ENCODE results near the gene ACOT13.
"Not testable (repeated sequence)": the region's sequence is repeated elsewhere in the genome, so short reads cannot be mapped to it uniquely, and the experiment has no call there.

ACOT13 gene

DNA sequence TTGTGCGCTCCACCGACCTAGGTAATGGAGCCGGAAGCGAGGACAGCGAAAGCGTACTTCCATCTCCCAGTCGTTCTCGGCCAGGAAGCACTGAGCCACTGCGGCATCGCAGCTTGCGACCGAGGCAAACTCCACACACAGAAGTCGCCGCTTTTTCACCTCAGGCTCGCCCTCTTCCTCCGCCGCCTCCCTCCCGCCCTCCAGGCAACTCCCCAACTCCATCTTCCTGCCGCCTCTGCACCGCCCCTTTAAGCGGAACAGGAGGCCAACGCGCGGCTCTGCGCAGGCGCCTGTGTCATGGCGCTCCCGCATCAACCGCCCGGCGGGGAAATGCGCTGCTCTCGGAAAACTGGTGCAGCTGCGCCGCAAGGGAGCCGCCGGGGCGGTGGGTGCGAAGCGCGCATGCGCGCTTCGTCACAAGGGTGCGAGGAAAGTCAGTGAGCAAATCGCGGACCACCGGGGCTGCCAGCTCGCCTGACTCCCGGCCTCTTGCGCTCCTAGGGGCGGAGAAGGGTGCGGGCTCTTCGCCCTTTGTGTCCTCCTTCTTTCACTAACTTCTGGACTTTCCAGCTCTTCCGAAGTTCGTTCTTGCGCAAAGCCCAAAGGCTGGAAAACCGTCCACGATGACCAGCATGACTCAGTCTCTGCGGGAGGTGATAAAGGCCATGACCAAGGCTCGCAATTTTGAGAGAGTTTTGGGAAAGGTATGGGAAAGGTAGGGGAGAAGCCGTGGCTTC lies at the start of gene ACOT13, which contains the start of gene TDP2:
Gene ACOT13, plus strand, starts transcription at position 437 of the 737 bp plus-strand sequence. Its CDS starts 187 bp downstream, at position 624.
Gene TDP2, minus strand, starts transcription at position 259 of the 737 bp plus-strand sequence. Its CDS starts 37 bp downstream, at position 222.
- Mint-ChIP-seq H3K36me3 (peaks cover 47% of the 10 kb centered on the region), H3K27me3 (no peaks in the 10 kb centered on the region), H3K4me3 (peak within 1 kb of the TSS; percentile 92), H3K4me1 (peaks cover 45% of the 10 kb centered on the region), H3K27ac (peak within 1 kb of the TSS; percentile 98), H3K9me3 (no peaks in the 10 kb centered on the region)
- peak; percentile 99 for ATAC-seq

DNA sequence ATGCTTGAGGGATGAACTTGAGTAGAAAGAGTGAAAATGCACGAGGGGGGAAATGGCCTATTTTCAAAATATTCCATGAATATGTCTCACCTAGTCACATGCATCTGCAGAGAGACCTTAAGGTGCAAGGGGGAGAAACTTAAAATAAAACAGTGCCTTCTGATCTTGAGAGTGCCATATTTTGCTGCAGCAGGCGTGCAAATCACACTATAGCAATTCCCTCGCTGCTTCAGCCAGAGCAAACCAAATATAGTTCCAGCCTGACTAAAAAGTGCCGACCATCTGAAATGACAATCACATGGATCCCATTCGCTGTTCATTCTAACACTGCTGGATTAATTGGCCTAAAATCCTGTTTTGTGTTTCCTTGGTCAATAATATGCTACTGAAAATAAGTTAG lies 47.2 kb upstream of the ACOT13 start:
- no peak overlapping the region for H3K4me3 Mint-ChIP-seq
- H3K36me3 Mint-ChIP-seq = no peaks in the 10 kb centered on the region
- no peaks in the 10 kb centered on the region for H3K27me3 Mint-ChIP-seq
- no peaks in the 10 kb centered on the region for H3K4me1 Mint-ChIP-seq
- no peaks in the 10 kb centered on the region for H3K9me3 Mint-ChIP-seq
- no peak overlapping the region for H3K27ac Mint-ChIP-seq
- no peak for ATAC-seq

DNA sequence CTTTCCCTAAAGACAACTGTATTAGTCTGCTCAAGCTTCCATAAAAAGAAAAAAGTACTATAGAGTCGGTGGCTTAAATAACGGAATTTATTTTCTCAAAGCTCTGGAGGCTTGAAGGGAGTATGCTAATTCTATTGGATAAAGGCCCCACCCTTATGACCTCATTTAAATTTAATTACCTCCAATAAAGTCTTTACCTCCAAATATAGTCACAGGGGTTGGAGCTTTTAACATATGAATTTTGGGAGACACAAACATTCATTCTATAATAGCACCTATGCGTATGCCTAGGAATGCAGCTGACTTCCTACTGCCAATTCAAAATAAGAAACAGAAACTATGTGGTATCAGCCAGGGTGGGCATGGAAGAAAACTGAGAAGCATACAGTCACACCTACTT lies 46.2 kb upstream of the ACOT13 start:
- Mint-ChIP-seq H3K4me3 (no peak overlapping the region), H3K9me3 (no peaks in the 10 kb centered on the region), H3K4me1 (no peaks in the 10 kb centered on the region), H3K36me3 (no peaks in the 10 kb centered on the region), H3K27me3 (no peaks in the 10 kb centered on the region), H3K27ac (no peak overlapping the region)
- no peak for ATAC-seq

DNA sequence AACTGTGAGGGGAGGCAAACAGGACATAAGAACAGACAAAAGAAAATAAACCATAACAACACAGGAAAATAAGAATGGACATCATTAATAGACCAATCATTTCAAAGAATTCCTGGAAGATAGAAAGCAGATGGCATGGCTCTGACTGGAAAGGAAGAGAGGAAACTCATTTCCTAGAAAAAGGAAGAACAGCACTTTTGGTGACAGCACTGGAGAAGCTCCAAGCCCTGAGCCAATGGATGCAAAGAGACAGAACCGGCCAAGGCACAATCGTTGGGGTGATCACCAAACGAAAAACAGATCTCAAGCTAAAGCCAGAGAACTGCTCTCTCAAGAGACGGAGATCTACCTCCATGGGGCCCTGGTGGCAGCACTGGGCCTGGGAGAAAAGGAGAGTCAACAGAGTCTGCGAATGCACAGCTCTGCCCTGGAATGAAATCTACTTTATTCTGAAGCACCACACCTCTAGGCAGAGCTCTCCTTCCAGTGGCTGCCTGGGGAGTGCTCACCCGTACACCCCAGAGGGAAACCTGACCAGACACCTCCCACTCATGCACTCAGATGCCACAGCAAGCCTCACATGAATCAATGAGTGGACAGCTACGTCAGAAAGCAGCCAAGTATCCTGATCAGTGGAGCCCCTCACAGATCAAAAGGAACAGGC lies 45.1 kb upstream of the ACOT13 start:
- ATAC-seq = no peak
- Mint-ChIP-seq H3K27ac (no peak overlapping the region), H3K4me3 (no peak overlapping the region), H3K4me1 (no peaks in the 10 kb centered on the region), H3K9me3 (no peaks in the 10 kb centered on the region), H3K27me3 (no peaks in the 10 kb centered on the region), H3K36me3 (no peaks in the 10 kb centered on the region)

DNA sequence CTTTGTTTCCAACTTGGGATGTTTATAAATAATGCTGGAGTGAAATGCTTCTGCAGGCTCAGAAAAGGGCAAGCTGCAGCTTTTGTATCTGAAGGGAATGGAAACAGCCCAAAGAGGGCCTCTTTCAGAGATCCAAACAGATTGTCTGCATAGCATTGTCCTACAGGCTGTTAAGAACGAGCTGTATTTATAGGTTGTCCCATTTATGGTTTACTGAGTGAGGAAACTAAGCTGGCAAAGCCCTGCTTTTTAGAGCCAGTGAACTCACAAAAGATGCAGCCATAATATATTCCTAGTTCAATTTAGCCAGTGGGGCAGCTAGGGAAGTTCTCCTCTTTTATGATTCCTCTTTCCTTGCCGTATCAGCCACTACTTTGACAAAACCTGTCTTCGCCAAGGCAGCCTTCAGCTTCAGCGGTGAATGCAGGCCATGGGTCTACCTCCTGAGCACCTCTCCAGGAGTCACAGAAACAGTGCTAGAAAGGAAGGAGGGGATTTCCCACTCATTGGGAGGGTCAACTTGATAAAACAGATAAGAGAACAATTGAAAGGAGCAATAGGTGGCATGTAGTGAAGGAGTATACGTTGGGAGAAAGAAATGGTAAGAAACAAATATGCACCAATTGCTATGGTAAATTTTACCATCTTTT lies 35.9 kb upstream of the ACOT13 start:
- Mint-ChIP-seq H3K9me3 (no peaks in the 10 kb centered on the region), H3K36me3 (no peaks in the 10 kb centered on the region), H3K27me3 (no peaks in the 10 kb centered on the region), H3K27ac (no peak overlapping the region), H3K4me1 (no peaks in the 10 kb centered on the region), H3K4me3 (no peak overlapping the region)
- ATAC-seq = no peak

DNA sequence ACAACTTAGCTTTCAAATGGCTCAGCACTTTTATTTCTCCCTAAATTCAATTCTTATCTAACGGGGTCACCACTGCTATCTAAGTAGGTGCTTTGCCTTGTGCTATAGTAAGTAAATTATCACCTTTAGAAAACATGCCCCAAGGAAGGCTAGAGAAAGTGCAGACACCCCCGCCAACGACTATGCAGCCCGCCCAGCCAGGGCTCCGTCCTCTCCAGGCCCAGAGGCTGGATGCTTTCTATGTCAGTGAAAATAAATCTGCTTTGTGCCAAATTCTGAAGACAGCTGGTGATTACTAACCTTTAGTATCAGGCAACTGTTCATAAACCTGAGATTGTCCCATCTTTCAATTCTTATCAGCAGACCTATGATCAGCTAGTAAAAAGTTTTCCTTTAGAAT lies 35.2 kb upstream of the ACOT13 start:
- no peaks in the 10 kb centered on the region for H3K27me3 Mint-ChIP-seq
- no peak overlapping the region for H3K27ac Mint-ChIP-seq
- H3K4me1 Mint-ChIP-seq = no peaks in the 10 kb centered on the region
- no peak overlapping the region for H3K4me3 Mint-ChIP-seq
- no peaks in the 10 kb centered on the region for H3K36me3 Mint-ChIP-seq
- ATAC-seq = no peak
- H3K9me3 Mint-ChIP-seq = no peaks in the 10 kb centered on the region

DNA sequence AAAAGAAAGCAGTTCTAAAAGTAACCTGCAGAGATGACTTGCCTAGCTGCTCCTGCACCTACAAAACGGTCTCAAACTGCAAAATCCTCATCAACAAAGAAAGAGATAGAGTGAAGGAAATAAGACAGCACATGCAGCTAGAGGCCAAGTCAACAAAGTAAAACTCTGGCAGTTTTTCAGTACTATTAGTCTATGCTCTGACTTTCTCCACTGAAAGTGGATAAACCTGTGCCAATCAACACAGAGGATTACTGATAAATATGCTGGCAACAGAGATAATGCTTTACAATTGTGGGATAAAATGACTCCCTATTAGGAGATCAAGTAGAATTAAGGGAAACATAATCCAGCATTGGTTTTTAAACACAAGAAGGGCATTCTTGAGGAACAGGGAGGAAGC lies 34.3 kb upstream of the ACOT13 start:
- Mint-ChIP-seq H3K27ac (no peak overlapping the region), H3K9me3 (no peaks in the 10 kb centered on the region), H3K4me1 (no peaks in the 10 kb centered on the region), H3K4me3 (no peak overlapping the region), H3K36me3 (no peaks in the 10 kb centered on the region), H3K27me3 (no peaks in the 10 kb centered on the region)
- ATAC-seq = no peak

DNA sequence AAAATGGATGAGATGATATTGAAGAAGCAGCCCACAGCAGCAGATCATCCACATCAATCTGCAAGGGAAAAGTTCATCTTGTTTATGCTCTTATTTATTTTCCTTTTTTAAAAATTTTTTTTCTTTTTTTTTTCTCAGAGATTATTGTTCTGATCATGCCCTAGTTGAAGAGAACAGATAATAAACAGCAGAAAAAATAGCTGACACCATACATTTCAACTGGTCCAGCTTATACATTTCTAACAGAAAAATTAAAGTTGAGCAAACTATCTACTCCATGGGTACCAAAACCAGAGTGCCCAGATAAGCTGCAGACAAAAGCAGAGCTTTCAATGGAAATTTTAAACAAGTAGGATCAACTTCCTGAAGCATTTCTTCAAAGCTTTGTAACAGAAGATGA lies 30.2 kb upstream of the ACOT13 start:
- Mint-ChIP-seq H3K27me3 (no peaks in the 10 kb centered on the region), H3K9me3 (peaks cover 3% of the 10 kb centered on the region), H3K36me3 (peaks cover 17% of the 10 kb centered on the region), H3K4me1 (no peaks in the 10 kb centered on the region), H3K27ac (no peak overlapping the region), H3K4me3 (no peak overlapping the region)
- no peak for ATAC-seq

DNA sequence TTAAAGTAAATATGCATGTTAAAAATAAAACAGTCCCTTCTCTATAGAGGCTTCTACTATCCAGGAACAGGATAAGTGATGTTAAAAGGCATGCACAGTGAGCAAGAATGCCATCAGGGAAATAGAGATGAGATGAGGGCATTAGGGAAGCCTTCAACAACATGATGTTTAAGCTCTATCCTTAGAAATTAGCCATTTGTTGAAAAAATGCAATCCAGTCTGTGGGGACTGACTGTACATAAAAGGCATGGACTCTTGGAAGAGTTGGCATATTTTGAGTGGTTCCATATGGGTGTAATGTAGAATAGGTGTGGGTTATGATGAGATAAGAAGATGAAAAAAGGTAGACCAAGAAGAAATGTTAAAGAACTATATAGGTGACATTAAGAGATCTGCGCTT lies 26.7 kb upstream of the ACOT13 start:
- no peaks in the 10 kb centered on the region for H3K27me3 Mint-ChIP-seq
- peaks cover 17% of the 10 kb centered on the region for H3K36me3 Mint-ChIP-seq
- no peak overlapping the region for H3K27ac Mint-ChIP-seq

DNA sequence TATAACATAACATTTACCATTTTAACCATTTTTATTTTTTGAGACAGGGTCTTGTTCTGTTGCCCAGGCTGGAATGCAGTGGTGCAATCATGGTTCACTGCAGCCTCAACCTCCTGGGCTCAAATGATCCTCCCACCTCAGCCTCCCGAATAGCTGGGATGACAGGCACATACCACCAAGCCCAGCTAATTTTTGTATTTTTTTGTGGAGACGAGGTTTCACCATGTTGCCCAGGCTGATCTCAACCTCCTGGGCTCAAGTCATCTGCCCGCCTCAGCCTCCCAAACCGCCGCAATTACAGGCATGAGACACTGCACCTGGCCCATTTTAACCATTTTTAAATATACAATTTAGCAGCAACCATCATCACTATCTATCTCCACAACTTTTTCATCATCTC lies 26.2 kb upstream of the ACOT13 start:
- not testable (repeated sequence) for H3K9me3 Mint-ChIP-seq, H3K4me1 Mint-ChIP-seq, ATAC-seq, H3K4me3 Mint-ChIP-seq, H3K27ac Mint-ChIP-seq, H3K27me3 Mint-ChIP-seq
- peaks cover 17% of the 10 kb centered on the region for H3K36me3 Mint-ChIP-seq

More for the DNA sequence above, 26.7 kb upstream of the ACOT13 start:
- no peak for ATAC-seq
- H3K9me3 Mint-ChIP-seq = peaks cover 3% of the 10 kb centered on the region
- H3K4me1 Mint-ChIP-seq = peaks cover 3% of the 10 kb centered on the region
- no peak overlapping the region for H3K4me3 Mint-ChIP-seq

DNA sequence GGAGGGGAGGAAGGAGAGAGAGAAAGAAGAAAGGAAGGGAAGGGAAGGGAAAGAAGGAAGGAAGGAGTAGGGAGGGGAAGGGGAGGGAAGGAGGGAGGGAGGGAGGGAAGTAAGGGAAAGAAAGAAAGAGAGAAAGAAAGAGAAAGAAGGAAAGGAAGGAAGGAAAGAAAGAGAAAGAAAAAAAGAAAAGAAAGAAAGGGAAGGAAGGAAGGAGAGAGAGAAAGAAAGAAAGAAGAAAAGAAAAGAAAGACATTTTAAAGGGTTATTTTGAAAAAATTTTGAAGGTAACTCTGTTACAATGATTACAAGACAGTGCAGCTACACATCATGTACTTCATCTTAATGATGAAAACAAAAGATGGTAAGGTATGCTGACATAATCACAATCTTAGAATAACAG lies 24.8 kb upstream of the ACOT13 start:
- H3K4me3 Mint-ChIP-seq = no peak overlapping the region

DNA sequence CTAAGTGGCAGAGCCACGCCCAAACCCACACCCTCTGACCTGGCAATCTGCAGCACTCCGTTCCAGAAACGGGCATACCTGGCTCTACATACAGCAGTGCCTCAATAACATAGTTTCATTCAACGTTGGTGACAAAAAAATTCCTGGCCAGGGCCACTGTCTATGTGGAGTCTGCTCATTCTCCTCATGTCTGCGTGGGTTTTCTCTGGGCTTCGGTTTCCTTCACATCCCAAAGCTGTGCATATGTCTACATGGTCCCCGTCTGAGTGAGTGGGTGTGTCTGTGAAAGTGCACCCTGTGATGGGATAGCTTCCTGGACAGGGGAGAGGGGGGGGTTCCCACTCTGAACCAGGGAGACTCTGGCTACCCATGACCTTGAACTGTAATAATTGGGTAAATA lies 23.0 kb upstream of the ACOT13 start:
- Mint-ChIP-seq H3K4me1 (peaks cover 18% of the 10 kb centered on the region), H3K36me3 (peaks cover 4% of the 10 kb centered on the region), H3K27ac (no peak overlapping the region), H3K9me3 (no peaks in the 10 kb centered on the region), H3K27me3 (no peaks in the 10 kb centered on the region), H3K4me3 (no peak overlapping the region)
- ATAC-seq = no peak

More for the DNA sequence above, 24.8 kb upstream of the ACOT13 start:
- Mint-ChIP-seq H3K9me3 (peaks cover 3% of the 10 kb centered on the region), H3K36me3 (peaks cover 17% of the 10 kb centered on the region), H3K27me3 (no peaks in the 10 kb centered on the region), H3K4me1 (peaks cover 18% of the 10 kb centered on the region), H3K27ac (no peak overlapping the region)
- ATAC-seq = no peak

DNA sequence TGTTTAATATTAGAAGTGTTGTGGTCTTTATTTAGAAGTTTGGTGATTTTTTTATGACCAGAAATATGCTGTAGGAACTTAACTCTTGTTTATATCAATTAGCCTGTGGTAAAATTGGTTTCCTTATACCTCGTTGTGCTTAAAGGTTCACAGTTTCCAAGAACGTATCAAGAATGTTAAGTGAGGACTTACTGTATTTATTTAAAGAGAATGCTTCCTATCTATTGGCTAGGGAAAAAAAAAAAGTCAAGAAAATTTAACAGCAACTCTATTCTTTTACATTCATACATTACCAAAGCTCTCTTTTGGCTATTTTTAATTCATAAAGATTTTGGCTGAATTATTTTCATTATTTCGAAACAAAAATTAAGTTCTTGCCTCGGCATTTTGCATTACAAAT lies 22.5 kb upstream of the ACOT13 start:
- no peak overlapping the region for H3K4me3 Mint-ChIP-seq

DNA sequence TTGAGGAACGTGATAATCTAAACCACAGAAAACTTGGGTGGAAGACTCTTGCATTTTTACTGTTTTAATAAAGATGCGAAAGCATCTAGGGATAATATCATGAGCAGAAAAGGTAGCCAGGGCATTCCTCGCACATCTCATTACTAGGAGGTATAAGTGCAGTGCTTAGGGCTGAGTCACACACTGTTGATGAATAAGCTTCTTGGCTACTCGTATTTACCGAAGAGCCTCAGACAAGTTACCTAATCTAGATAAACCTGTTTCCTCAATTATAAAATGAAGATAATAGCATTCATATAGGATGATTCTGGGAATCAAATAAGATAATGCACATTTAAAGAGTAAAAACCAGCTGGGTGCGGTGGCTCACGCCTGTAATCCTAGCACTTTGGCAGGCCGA lies 20.1 kb upstream of the ACOT13 start:
- ATAC-seq = no peak
- H3K4me1 Mint-ChIP-seq = peaks cover 18% of the 10 kb centered on the region
- H3K36me3 Mint-ChIP-seq = peaks cover 2% of the 10 kb centered on the region
- H3K9me3 Mint-ChIP-seq = no peaks in the 10 kb centered on the region
- H3K27ac Mint-ChIP-seq = peak overlapping the region; percentile 82
- H3K27me3 Mint-ChIP-seq = no peaks in the 10 kb centered on the region
- H3K4me3 Mint-ChIP-seq = peak overlapping the region; percentile 94

More for the DNA sequence above, 22.5 kb upstream of the ACOT13 start:
- Mint-ChIP-seq H3K9me3 (no peaks in the 10 kb centered on the region), H3K27ac (no peak overlapping the region), H3K27me3 (no peaks in the 10 kb centered on the region), H3K36me3 (no peaks in the 10 kb centered on the region), H3K4me1 (peaks cover 18% of the 10 kb centered on the region)
- ATAC-seq = no peak

DNA sequence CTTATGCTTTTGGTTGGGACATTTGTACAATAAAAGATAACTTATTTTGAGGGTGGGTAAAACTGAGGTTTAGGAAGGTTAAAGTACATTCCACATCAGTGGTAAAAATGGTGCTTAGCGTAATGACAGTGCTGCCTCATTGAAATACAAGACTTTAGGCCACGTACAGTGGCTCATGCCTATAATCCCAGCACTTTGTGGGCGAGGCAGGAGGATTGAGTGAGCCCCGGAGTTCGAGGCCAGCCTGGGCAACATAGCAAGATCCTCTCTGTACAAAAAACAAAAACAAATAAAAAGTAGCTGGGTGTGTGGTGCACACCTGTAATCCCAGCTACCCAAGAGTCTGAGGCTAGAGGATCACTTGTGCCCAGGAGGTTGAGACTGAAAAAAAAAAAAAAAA lies 18.6 kb upstream of the ACOT13 start:
- peaks cover 17% of the 10 kb centered on the region for H3K36me3 Mint-ChIP-seq
- no peak for ATAC-seq
- no peaks in the 10 kb centered on the region for H3K27me3 Mint-ChIP-seq
- no peaks in the 10 kb centered on the region for H3K9me3 Mint-ChIP-seq
- peaks cover 21% of the 10 kb centered on the region for H3K4me1 Mint-ChIP-seq
- H3K4me3 Mint-ChIP-seq = no peak overlapping the region
- H3K27ac Mint-ChIP-seq = no peak overlapping the region

All from stimulated activated memory B cell treated with anti-CD40 and anti-IgM and Interleukin-4, amounts not matched to agents 10 μg/mL and 1 μg/mL and 100 μg/mL, for 72 hours (primary cell).